ENCODE data around the gene POLR1A. TPM values are rescaled to one million over a fixed set of nuclear protein-coding genes. Genes with fewer than 3 reads are reported as not detected.

The POLR1A gene
- total and polyA plus RNA-seq, 4 donors, result 3.2 to 12.3 (median 6.1) TPM

GRCh38 chr2:86002375-86002774, 103.3 kb downstream of the POLR1A start:
- DNase-seq (ENCODE audit: low spot score), result no peak
- TF ChIP-seq EGR1 (IDR thresholded peaks at IDR 0.05; ENCODE audit: low read depth in 2 of 2), result no peak
- 90% methylated on average over 4 of the region's 4 CpGs for WGBS
- H3K9me3 ChIP-seq (ENCODE audit: control insufficient read depth in 4 of 4, low read length in 3 of 4), result peaks cover 2 to 5% (median 3%) of the 10 kb centered on the region in 4 donors
- no peak overlapping the region for H3K4me3 ChIP-seq (ENCODE audit: low read depth in 1 of 3, low read length in 3 of 3)
- no peaks in the 10 kb centered on the region for H3K36me3 ChIP-seq (ENCODE audit: control insufficient read depth in 4 of 4, insufficient read depth in 3 of 4, low read depth in 1 of 4, low read length in 3 of 4)
- no peak overlapping the region for H3K9ac ChIP-seq (ENCODE audit: low read depth in 1 of 2, low read length in 2 of 2)
- no peak overlapping the region for H3K27ac ChIP-seq (ENCODE audit: low read depth in 1 of 2, low read length in 2 of 2)
- H3K27me3 ChIP-seq (ENCODE audit: control insufficient read depth in 4 of 4, insufficient read depth in 4 of 4, low read length in 3 of 4), result no peaks in the 10 kb centered on the region
- peaks cover 0 to 6% (median 3%) of the 10 kb centered on the region in 4 donors for H3K4me1 ChIP-seq (ENCODE audit: control insufficient read depth in 4 of 4, insufficient read depth in 4 of 4, low read length in 3 of 4)

- 96% methylated on average over 1 of the region's 1 CpG for whole genome bisulfite sequencing
- no peak for DNase-seq (ENCODE audit: low spot score)
- Histone ChIP-seq H3K9ac (ENCODE audit: low read depth in 1 of 2, low read length in 2 of 2) (no peak overlapping the region), H3K27me3 (ENCODE audit: control insufficient read depth in 4 of 4, insufficient read depth in 4 of 4, low read length in 3 of 4) (no peaks in the 10 kb centered on the region), H3K4me3 (ENCODE audit: low read depth in 1 of 3, low read length in 3 of 3) (no peak overlapping the region), H3K36me3 (ENCODE audit: control insufficient read depth in 4 of 4, insufficient read depth in 3 of 4, low read depth in 1 of 4, low read length in 3 of 4) (no peaks in the 10 kb centered on the region), H3K9me3 (ENCODE audit: control insufficient read depth in 4 of 4, low read length in 3 of 4) (peaks cover 2 to 5% (median 3%) of the 10 kb centered on the region in 4 donors), H3K27ac (ENCODE audit: low read depth in 1 of 2, low read length in 2 of 2) (no peak overlapping the region), H3K4me1 (ENCODE audit: control insufficient read depth in 4 of 4, insufficient read depth in 4 of 4, low read length in 3 of 4) (peaks cover 0 to 9% (median 4%) of the 10 kb centered on the region in 4 donors)
- TF ChIP-seq NR2F2 (IDR thresholded peaks at IDR 0.05), result no peak
- no peak for TF ChIP-seq HNF4A (conservative IDR thresholded peaks at IDR 0.05)
- no peak for TF ChIP-seq MAX (IDR thresholded peaks at IDR 0.05)
- no peak for TF ChIP-seq FOXA2 (IDR thresholded peaks at IDR 0.05)
- TF ChIP-seq SP1 (IDR thresholded peaks at IDR 0.05), result no peak
- no peak for TF ChIP-seq YY1 (IDR thresholded peaks at IDR 0.05)
- TF ChIP-seq REST (IDR thresholded peaks at IDR 0.05), result no peak
- no peak for TF ChIP-seq TAF1 (conservative IDR thresholded peaks at IDR 0.05)
- TF ChIP-seq GABPA (IDR thresholded peaks at IDR 0.05 in 1 of 2, conservative IDR thresholded peaks at IDR 0.05 in 1 of 2), result no peak
- TF ChIP-seq, protein P1, sequence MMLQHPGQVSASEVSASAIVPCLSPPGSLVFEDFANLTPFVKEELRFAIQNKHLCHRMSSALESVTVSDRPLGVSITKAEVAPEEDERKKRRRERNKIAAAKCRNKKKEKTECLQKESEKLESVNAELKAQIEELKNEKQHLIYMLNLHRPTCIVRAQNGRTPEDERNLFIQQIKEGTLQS (IDR thresholded peaks at IDR 0.05), result no peak
- no peak for TF ChIP-seq RAD21 (IDR thresholded peaks at IDR 0.05)
- TF ChIP-seq FOXA1 (IDR thresholded peaks at IDR 0.05), result no peak
- TF ChIP-seq JUND (IDR thresholded peaks at IDR 0.05), result no peak
- no peak for TF ChIP-seq RXRA (IDR thresholded peaks at IDR 0.05)
- no peak for TF ChIP-seq HNF4G (IDR thresholded peaks at IDR 0.05)
- TF ChIP-seq EGR1 (IDR thresholded peaks at IDR 0.05; ENCODE audit: low read depth in 2 of 2), result no peak
- TF ChIP-seq, protein P2, sequence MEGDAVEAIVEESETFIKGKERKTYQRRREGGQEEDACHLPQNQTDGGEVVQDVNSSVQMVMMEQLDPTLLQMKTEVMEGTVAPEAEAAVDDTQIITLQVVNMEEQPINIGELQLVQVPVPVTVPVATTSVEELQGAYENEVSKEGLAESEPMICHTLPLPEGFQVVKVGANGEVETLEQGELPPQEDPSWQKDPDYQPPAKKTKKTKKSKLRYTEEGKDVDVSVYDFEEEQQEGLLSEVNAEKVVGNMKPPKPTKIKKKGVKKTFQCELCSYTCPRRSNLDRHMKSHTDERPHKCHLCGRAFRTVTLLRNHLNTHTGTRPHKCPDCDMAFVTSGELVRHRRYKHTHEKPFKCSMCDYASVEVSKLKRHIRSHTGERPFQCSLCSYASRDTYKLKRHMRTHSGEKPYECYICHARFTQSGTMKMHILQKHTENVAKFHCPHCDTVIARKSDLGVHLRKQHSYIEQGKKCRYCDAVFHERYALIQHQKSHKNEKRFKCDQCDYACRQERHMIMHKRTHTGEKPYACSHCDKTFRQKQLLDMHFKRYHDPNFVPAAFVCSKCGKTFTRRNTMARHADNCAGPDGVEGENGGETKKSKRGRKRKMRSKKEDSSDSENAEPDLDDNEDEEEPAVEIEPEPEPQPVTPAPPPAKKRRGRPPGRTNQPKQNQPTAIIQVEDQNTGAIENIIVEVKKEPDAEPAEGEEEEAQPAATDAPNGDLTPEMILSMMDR (IDR thresholded peaks at IDR 0.05; ENCODE audit: low read depth, low read length, missing input control), result no peak
- TF ChIP-seq, protein P3, sequence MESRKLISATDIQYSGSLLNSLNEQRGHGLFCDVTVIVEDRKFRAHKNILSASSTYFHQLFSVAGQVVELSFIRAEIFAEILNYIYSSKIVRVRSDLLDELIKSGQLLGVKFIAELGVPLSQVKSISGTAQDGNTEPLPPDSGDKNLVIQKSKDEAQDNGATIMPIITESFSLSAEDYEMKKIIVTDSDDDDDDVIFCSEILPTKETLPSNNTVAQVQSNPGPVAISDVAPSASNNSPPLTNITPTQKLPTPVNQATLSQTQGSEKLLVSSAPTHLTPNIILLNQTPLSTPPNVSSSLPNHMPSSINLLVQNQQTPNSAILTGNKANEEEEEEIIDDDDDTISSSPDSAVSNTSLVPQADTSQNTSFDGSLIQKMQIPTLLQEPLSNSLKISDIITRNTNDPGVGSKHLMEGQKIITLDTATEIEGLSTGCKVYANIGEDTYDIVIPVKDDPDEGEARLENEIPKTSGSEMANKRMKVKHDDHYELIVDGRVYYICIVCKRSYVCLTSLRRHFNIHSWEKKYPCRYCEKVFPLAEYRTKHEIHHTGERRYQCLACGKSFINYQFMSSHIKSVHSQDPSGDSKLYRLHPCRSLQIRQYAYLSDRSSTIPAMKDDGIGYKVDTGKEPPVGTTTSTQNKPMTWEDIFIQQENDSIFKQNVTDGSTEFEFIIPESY (IDR thresholded peaks at IDR 0.05), result no peak
These were observed 104.4 kb downstream of the POLR1A start for GRCh38 chr2:86001326-86001725.
